Hepatocyte (in vitro differentiated cells): ENCODE results near the gene CTNNBIP1.

Source experiments
- EZH2phosphoT487 ChIP-seq: fragments of 200-600 bp; sonication (generic); IDR thresholded peaks from one replicate; pipeline ENCODE4 v1.6.1; 2018; ENCODE audit warnings: antibody characterized with exemption, mild to moderate bottlenecking, low read depth, moderate library complexity; ENCODE audit not compliant: unreplicated experiment, severe bottlenecking
- TF ChIP-seq, protein P1 (sequence below): fragments of 200-600 bp; sonication (generic); IDR thresholded peaks from 2 replicates; pipeline ENCODE4 v1.5.1; 2016; ENCODE audit warnings: antibody characterized with exemption, mild to moderate bottlenecking; ENCODE audit not compliant: poor library complexity

DNA sequence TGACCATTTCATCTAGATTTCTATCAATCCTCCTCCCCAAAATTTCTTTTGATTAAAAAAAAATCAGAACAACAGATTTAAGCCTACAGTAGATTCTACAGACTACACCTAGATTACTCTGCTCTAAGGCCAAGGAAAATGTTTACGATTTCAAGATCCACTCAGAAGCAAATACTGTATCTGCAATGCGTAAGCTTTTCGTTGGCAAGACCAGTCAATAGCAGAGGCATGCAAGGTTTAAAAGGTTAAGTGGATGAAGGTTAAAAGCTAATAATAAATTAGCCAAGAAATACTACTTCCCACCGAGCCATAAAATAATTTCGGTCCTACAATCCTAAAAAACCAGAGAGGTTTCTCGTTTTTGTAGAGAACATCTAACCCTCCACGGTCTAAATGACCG is 87.6 kb downstream of the CTNNBIP1 start:
- TF ChIP-seq, protein P1, sequence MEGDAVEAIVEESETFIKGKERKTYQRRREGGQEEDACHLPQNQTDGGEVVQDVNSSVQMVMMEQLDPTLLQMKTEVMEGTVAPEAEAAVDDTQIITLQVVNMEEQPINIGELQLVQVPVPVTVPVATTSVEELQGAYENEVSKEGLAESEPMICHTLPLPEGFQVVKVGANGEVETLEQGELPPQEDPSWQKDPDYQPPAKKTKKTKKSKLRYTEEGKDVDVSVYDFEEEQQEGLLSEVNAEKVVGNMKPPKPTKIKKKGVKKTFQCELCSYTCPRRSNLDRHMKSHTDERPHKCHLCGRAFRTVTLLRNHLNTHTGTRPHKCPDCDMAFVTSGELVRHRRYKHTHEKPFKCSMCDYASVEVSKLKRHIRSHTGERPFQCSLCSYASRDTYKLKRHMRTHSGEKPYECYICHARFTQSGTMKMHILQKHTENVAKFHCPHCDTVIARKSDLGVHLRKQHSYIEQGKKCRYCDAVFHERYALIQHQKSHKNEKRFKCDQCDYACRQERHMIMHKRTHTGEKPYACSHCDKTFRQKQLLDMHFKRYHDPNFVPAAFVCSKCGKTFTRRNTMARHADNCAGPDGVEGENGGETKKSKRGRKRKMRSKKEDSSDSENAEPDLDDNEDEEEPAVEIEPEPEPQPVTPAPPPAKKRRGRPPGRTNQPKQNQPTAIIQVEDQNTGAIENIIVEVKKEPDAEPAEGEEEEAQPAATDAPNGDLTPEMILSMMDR = no peak
- TF ChIP-seq EZH2phosphoT487 = no peak
